GM12891 (cell line): Measurements from ENCODE around the gene MOB3A.
A peak's percentile ranks its signal among the peaks of the same experiment; 100 is the strongest.

Experiments
- POLR2A ChIP-seq: IDR thresholded peaks from 2 replicates; pipeline ENCODE4 v1.6.1; 2011; ENCODE audit warnings: low read depth, low read length, control low read depth
- POLR2AphosphoS5 ChIP-seq: IDR thresholded peaks from 2 replicates; pipeline ENCODE4 v1.6.1; 2011; ENCODE audit warnings: low read depth, low read length, control low read depth
- POU2F2 ChIP-seq: IDR thresholded peaks from 2 replicates; pipeline ENCODE4 v1.6.1; 2011; ENCODE audit warnings: low read depth, mild to moderate bottlenecking, control low read depth, low read length, moderate library complexity
- SPI1 ChIP-seq: IDR thresholded peaks from 2 replicates; pipeline ENCODE4 v1.6.1; 2011; ENCODE audit warnings: low read depth, low read length, control low read depth
- TAF1 ChIP-seq: IDR thresholded peaks from 2 replicates; pipeline ENCODE4 v1.6.1; 2011; ENCODE audit warnings: low read depth, low read length, control low read depth

GRCh38 chr19:2041683-2042484 lies 54.2 kb downstream of the MOB3A start:
- TF ChIP-seq POLR2A (peak; percentile 63), POLR2AphosphoS5 (peak; percentile 87), POU2F2 (0 out of 2 replicates have a peak, but pooled peaks have one; percentile 71), TAF1 (peak; percentile 61), SPI1 (no peak)
